Ovary (tissue), 3 donors: ENCODE data around the gene NUMBL.

Source experiments
- CTCF ChIP-seq, 3 donors: fragments of 450-650 bp in 2 of 3; fragments of 200-600 bp in 1 of 3; IDR thresholded peaks; one replicate each; pipeline versions ENCODE4 v1.5.1 to v1.8.0; 2016 to 2022; ENCODE audit warnings: antibody characterized with exemption in 3 of 3, mild to moderate bottlenecking in 1 of 3
- EP300 ChIP-seq: sonication (generic); formaldehyde crosslinking; IDR thresholded peaks from one replicate; pipeline ENCODE4 v1.6.1; 2017; ENCODE audit warnings: antibody characterized with exemption
- donor health status: DM: no; HTN: no; CAD: no.

GRCh38 chr19:40719414-40719894 lies 29.0 kb upstream of the NUMBL start:
- no peak for TF ChIP-seq CTCF (IDR thresholded peaks at IDR 0.05)
- TF ChIP-seq EP300, result no peak
